Measurements from ENCODE around the gene UCHL3.
"Not testable (repeated sequence)": the region's sequence is repeated elsewhere in the genome, so short reads cannot be mapped to it uniquely, and the experiment has no call there.

Gene UCHL3

GRCh38 chr13:75533861-75534260 is 15.7 kb upstream of the UCHL3 start:
- no peak for DNase-seq (ENCODE audit: low read depth in 2 of 2)
- H3K4me3 ChIP-seq (replicated peaks in 1 of 2; ENCODE audit: low read depth in 2 of 2, low read length in 2 of 2) = no peak overlapping the region
- no peak for TF ChIP-seq CTCF (IDR thresholded peaks at IDR 0.05; ENCODE audit: low read depth, low read length)

- H3K4me3 ChIP-seq (replicated peaks in 1 of 2; ENCODE audit: low read depth in 2 of 2, low read length in 2 of 2) = peak within 1 kb of the TSS; percentile 83 to 94
- DNase-seq (ENCODE audit: low read depth in 2 of 2) = peak; percentile 88 to 92
- TF ChIP-seq CTCF (IDR thresholded peaks at IDR 0.05; ENCODE audit: low read depth, low read length) = peak; percentile 27
Measured at GRCh38 chr13:75537401-75538365, 11.9 kb upstream of the UCHL3 start, which contains the start of gene COMMD6. TSS of gene COMMD6 (minus strand) at chr13:75537841. CDS start at chr13:75537805, 36 bp downstream.

- DNase-seq (ENCODE audit: low read depth in 2 of 2) = peak in 1 of 2 donors; percentile 25
- no peak overlapping the region for H3K4me3 ChIP-seq (replicated peaks in 1 of 2; ENCODE audit: low read depth in 2 of 2, low read length in 2 of 2)
- TF ChIP-seq CTCF (IDR thresholded peaks at IDR 0.05; ENCODE audit: low read depth, low read length) = no peak
Measured at GRCh38 chr13:75541287-75541686, 8.3 kb upstream of the UCHL3 start.

- no peak overlapping the region for H3K4me3 ChIP-seq (replicated peaks in 1 of 2; ENCODE audit: low read depth in 2 of 2, low read length in 2 of 2)
- no peak for DNase-seq (ENCODE audit: low read depth in 2 of 2)
- TF ChIP-seq CTCF (IDR thresholded peaks at IDR 0.05; ENCODE audit: low read depth, low read length) = no peak
Measured at GRCh38 chr13:75541961-75542360, 7.6 kb upstream of the UCHL3 start.

- H3K4me3 ChIP-seq (replicated peaks in 1 of 2; ENCODE audit: low read depth in 2 of 2, low read length in 2 of 2) = no peak overlapping the region
- DNase-seq (ENCODE audit: low read depth in 2 of 2) = peak; percentile 90 to 92
- no peak for TF ChIP-seq CTCF (IDR thresholded peaks at IDR 0.05; ENCODE audit: low read depth, low read length)
Measured at GRCh38 chr13:75544681-75545330, 4.8 kb upstream of the UCHL3 start.

GRCh38 chr13:75545386-75545785 is 4.2 kb upstream of the UCHL3 start:
- not testable (repeated sequence) for DNase-seq (ENCODE audit: low read depth in 2 of 2); H3K4me3 ChIP-seq (replicated peaks in 1 of 2; ENCODE audit: low read depth in 2 of 2, low read length in 2 of 2)

- no peak for TF ChIP-seq CTCF (IDR thresholded peaks at IDR 0.05; ENCODE audit: low read depth, low read length)
- no peak for DNase-seq (ENCODE audit: low read depth in 2 of 2)
- no peak overlapping the region for H3K4me3 ChIP-seq (replicated peaks in 1 of 2; ENCODE audit: low read depth in 2 of 2, low read length in 2 of 2)
Measured at GRCh38 chr13:75547917-75548316, 1.7 kb upstream of the UCHL3 start.
